OCI-LY3 (cell line): ENCODE measurements around the gene SERPINB5.

Source experiments
- H2AFZ ChIP-seq: fragments of 200-600, 300-600 bp; shearing (Covaris generic); 2 replicates; pipeline ENCODE4 v1.6.0; 2014; ENCODE audit warnings: antibody characterized with exemption, low read depth, low read length
- H3K27ac ChIP-seq: fragments of 200-600, 300-600 bp; sonication (generic); 2 replicates; pipeline ENCODE4 v1.5.1; 2014; ENCODE audit warnings: mild to moderate bottlenecking, low read length, moderate library complexity, mixed read lengths
- H3K27me3 ChIP-seq: fragments of 200-600, 300-600 bp; sonication (generic); 2 replicates; pipeline ENCODE4 v1.6.1; 2014; ENCODE audit warnings: low read depth, low read length, mixed read lengths
- H3K36me3 ChIP-seq: fragments of 200-600, 300-600 bp; sonication (generic); replicated peaks from 2 replicates; pipeline ENCODE3; 2014; ENCODE audit warnings: low read depth, low read length, mixed read lengths
- H3K4me1 ChIP-seq: fragments of 300-600, 200-600 bp; sonication (generic); 2 replicates; pipeline ENCODE4 v1.6.1; 2014; ENCODE audit warnings: low read length, mixed read lengths
- H3K4me2 ChIP-seq: fragments of 200-600, 300-600 bp; sonication (generic); 2 replicates; pipeline ENCODE4 v1.6.1; 2014; ENCODE audit warnings: low read length, mixed read lengths
- H3K4me3 ChIP-seq: fragments of 300-600, 200-600 bp; sonication (generic); 2 replicates; pipeline ENCODE4 v1.5.1; 2014; ENCODE audit warnings: antibody characterized with exemption, mild to moderate bottlenecking, low read length, moderate library complexity
- H3K79me2 ChIP-seq: fragments of 300-600, 200-600 bp; shearing (Covaris generic); 2 replicates; pipeline ENCODE4 v1.6.1; 2014; ENCODE audit warnings: mild to moderate bottlenecking, low read length, mixed read lengths
- H3K9ac ChIP-seq: fragments of 300-600, 200-600 bp; shearing (Covaris generic); 2 replicates; pipeline ENCODE4 v1.6.0; 2014; ENCODE audit warnings: mild to moderate bottlenecking, low read length, moderate library complexity
- H3K9me3 ChIP-seq: fragments of 200-600, 300-600 bp; shearing (Covaris generic); 2 replicates; pipeline ENCODE4 v1.6.1; 2014; ENCODE audit warnings: low read length, mixed read lengths; ENCODE audit not compliant: insufficient read depth
- H4K20me1 ChIP-seq: fragments of 200-600, 300-600 bp; sonication (generic); 2 replicates; pipeline ENCODE4 v1.6.1; 2016; ENCODE audit warnings: low read length, mixed read lengths; ENCODE audit not compliant: insufficient read depth
- CTCF ChIP-seq: fragments of 200-600, 300-600 bp; sonication (generic); IDR thresholded peaks from 2 replicates; pipeline ENCODE4 v1.5.1; 2014; ENCODE audit warnings: antibody characterized with exemption, low read length, low read depth
- EZH2phosphoT487 ChIP-seq: fragments of 200-600 bp; shearing (Covaris generic); IDR thresholded peaks from 2 replicates; pipeline ENCODE4 v1.6.1; 2018; ENCODE audit warnings: antibody characterized with exemption, mixed run types, low read depth

SERPINB5 gene

DNA sequence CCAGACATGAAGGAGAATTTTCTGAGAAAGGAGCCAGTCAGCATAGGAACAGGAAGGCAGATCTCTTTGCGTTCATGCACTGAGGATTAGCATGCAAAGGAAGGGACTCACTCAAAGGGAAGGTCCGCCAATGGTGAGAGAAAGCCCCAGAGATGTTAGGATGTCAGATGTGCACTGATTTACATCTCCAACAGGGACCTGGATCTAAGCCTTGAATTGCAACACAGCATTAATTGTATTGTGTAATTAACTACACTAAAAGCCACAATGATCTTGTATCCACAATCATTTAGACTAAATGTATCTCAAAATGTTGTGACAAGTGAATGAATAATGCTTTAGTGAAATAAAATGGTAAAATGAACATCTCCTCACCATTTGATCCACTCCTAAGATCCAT is 4.2 kb downstream of the SERPINB5 start:
- no peak overlapping the region for H3K27ac ChIP-seq
- H3K79me2 ChIP-seq: no peaks in the 10 kb centered on the region
- H3K27me3 ChIP-seq: peaks cover 49% of the 10 kb centered on the region
- H3K36me3 ChIP-seq: no peaks in the 10 kb centered on the region
- no peaks in the 10 kb centered on the region for H3K4me1 ChIP-seq
- H4K20me1 ChIP-seq: no peaks in the 10 kb centered on the region
- no peak overlapping the region for H3K4me2 ChIP-seq
- no peaks in the 10 kb centered on the region for H3K9me3 ChIP-seq
- no peak overlapping the region for H2AFZ ChIP-seq
- TF ChIP-seq CTCF (no peak), EZH2phosphoT487 (no peak)
- no peak overlapping the region for H3K4me3 ChIP-seq
- H3K9ac ChIP-seq: no peak overlapping the region

DNA sequence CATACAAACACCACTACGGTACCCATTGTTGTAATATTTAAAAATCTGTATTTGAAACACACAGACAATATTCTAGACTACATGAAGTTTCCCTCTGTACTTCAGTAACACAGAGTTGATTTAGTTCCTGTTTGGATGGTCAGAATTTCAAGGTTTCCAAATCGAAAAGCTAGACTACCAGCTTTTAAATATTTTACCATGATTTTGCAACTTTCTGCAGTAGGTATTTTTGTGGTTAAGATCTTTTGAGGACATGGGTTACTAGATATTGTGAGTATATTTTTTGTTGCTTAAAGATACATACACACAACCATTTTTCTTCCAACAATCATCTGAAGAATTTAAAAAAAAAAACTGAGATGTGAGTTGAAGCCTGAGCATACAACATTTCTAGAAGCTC is 10.9 kb downstream of the SERPINB5 start:
- H4K20me1 ChIP-seq: no peaks in the 10 kb centered on the region
- no peak overlapping the region for H3K4me2 ChIP-seq
- H3K4me1 ChIP-seq: no peaks in the 10 kb centered on the region
- no peak overlapping the region for H3K4me3 ChIP-seq
- no peaks in the 10 kb centered on the region for H3K36me3 ChIP-seq
- TF ChIP-seq EZH2phosphoT487: no peak
- TF ChIP-seq CTCF: no peak
- no peaks in the 10 kb centered on the region for H3K79me2 ChIP-seq
- no peak overlapping the region for H3K9ac ChIP-seq
- H2AFZ ChIP-seq: no peak overlapping the region
- no peak overlapping the region for H3K27ac ChIP-seq
- peaks cover 54% of the 10 kb centered on the region for H3K27me3 ChIP-seq
- no peaks in the 10 kb centered on the region for H3K9me3 ChIP-seq

DNA sequence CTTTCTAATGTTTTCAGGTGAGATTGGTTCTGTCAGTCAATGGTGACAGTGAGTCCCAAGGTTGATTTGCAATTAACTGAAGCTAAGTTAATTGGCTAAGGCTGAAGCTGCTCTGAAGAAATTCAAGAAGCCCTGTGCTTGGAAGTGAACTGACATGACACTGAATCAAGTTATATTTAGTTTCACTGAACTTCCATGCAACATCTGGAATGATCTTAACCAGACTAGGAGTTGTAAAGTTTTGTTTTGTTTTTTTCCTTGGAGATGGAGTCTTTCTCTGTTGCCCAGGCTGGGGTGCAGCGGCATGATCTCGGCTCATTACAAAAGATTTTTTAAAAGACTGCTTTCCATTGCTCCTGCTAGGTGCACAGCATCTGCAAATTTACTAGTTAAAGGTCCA is 11.4 kb downstream of the SERPINB5 start:
- Histone ChIP-seq H3K4me2 (no peak overlapping the region), H3K27ac (no peak overlapping the region), H3K79me2 (no peaks in the 10 kb centered on the region), H3K27me3 (peaks cover 50% of the 10 kb centered on the region), H3K4me1 (no peaks in the 10 kb centered on the region), H4K20me1 (no peaks in the 10 kb centered on the region), H3K36me3 (no peaks in the 10 kb centered on the region), H2AFZ (no peak overlapping the region), H3K9ac (no peak overlapping the region), H3K4me3 (no peak overlapping the region), H3K9me3 (no peaks in the 10 kb centered on the region)
- no peak for TF ChIP-seq EZH2phosphoT487
- TF ChIP-seq CTCF: no peak

GRCh38 chr18:63492851-63493250 is 16.1 kb downstream of the SERPINB5 start:
- Histone ChIP-seq H3K9me3 (no peaks in the 10 kb centered on the region), H3K27ac (no peak overlapping the region), H3K79me2 (no peaks in the 10 kb centered on the region), H2AFZ (no peak overlapping the region), H3K9ac (no peak overlapping the region), H3K4me1 (no peaks in the 10 kb centered on the region), H3K27me3 (peaks cover 18% of the 10 kb centered on the region), H4K20me1 (no peaks in the 10 kb centered on the region), H3K36me3 (no peaks in the 10 kb centered on the region), H3K4me3 (no peak overlapping the region), H3K4me2 (no peak overlapping the region)
- no peak for TF ChIP-seq CTCF
- TF ChIP-seq EZH2phosphoT487: no peak
